Neural cell (in vitro differentiated cells): Measurements from ENCODE around the gene OXLD1. TPM values are rescaled to one million over a fixed set of nuclear protein-coding genes. Genes with fewer than 3 reads are reported as not detected.
A peak's percentile ranks its signal among the peaks of the same experiment; 100 is the strongest.
"Not testable (repeated sequence)": the region's sequence is repeated elsewhere in the genome, so short reads cannot be mapped to it uniquely, and the experiment has no call there.

Experiments used
- H2AFZ ChIP-seq: fragments of 200-600, 300-800 bp; sonication (generic), shearing (Covaris generic); 2 replicates; pipeline ENCODE4 v1.6.0; 2014; ENCODE audit warnings: low read depth, mild to moderate bottlenecking, antibody characterized with exemption, low read length, moderate library complexity
- H3F3A ChIP-seq: fragments of 200-600 bp; shearing (Covaris generic); 2 replicates; pipeline ENCODE4 v1.6.1; 2016; ENCODE audit warnings: mild to moderate bottlenecking, moderate library complexity, mixed read lengths, antibody characterized with exemption, low read length; ENCODE audit not compliant: insufficient read depth, poor library complexity, severe bottlenecking
- H3K27ac ChIP-seq: fragments of 200-600, 300-800 bp; sonication (generic), shearing (Covaris generic); 2 replicates; pipeline ENCODE4 v1.5.1; 2014; ENCODE audit warnings: mild to moderate bottlenecking, low read length, moderate library complexity
- H3K27me3 ChIP-seq: fragments of 300-800, 200-600 bp; sonication (generic), shearing (Covaris generic); 2 replicates; pipeline ENCODE4 v1.6.0; 2014; ENCODE audit warnings: mild to moderate bottlenecking, low read depth, low read length, moderate library complexity; ENCODE audit not compliant: insufficient read depth
- H3K36me3 ChIP-seq: fragments of 300-800, 200-600 bp; sonication (generic), shearing (Covaris generic); 2 replicates; pipeline ENCODE4 v1.5.1; 2014; ENCODE audit warnings: mild to moderate bottlenecking, antibody characterized with exemption, low read length, moderate library complexity; ENCODE audit not compliant: insufficient read depth
- H3K4me2 ChIP-seq: fragments of 300-800, 200-600 bp; sonication (generic), shearing (Covaris generic); 2 replicates; pipeline ENCODE4 v1.6.0; 2014; ENCODE audit warnings: mild to moderate bottlenecking, low read length
- H3K4me3 ChIP-seq: fragments of 300-800, 200-600 bp; sonication (generic), shearing (Covaris generic); 2 replicates; pipeline ENCODE4 v1.5.1; 2014; ENCODE audit warnings: mild to moderate bottlenecking, low read length, moderate library complexity
- H3K79me2 ChIP-seq: fragments of 200-600 bp; shearing (Covaris generic); replicated peaks from 2 replicates; pipeline ENCODE4 v1.6.0; 2014; ENCODE audit warnings: mild to moderate bottlenecking, low read length, moderate library complexity; ENCODE audit not compliant: insufficient read depth
- H3K9ac ChIP-seq: fragments of 300-800, 200-600 bp; sonication (generic), shearing (Covaris generic); 2 replicates; pipeline ENCODE4 v1.6.1; 2016; ENCODE audit warnings: mild to moderate bottlenecking, low read length, mixed read lengths
- H3K9me2 ChIP-seq: fragments of 200-600 bp; shearing (Covaris generic); 2 replicates; pipeline ENCODE4 v1.6.1; 2016; ENCODE audit warnings: mild to moderate bottlenecking, low read length, mixed read lengths; ENCODE audit not compliant: insufficient read depth
- H3K9me3 ChIP-seq: fragments of 200-600, 300-800 bp; sonication (generic), shearing (Covaris generic); 2 replicates; pipeline ENCODE4 v1.6.1; 2016; ENCODE audit warnings: mild to moderate bottlenecking, mixed run types, low read length, moderate library complexity, mixed read lengths
- H4K20me1 ChIP-seq: fragments of 200-600 bp; shearing (Covaris generic); 2 replicates; pipeline ENCODE4 v1.6.1; 2016; ENCODE audit warnings: mild to moderate bottlenecking, mixed run types; ENCODE audit not compliant: insufficient read depth
- EZH2 ChIP-seq: fragments of 200-600, 300-800 bp; shearing (Covaris generic), sonication (generic); IDR thresholded peaks from 2 replicates; pipeline ENCODE4 v1.6.1; 2014; ENCODE audit warnings: antibody characterized with exemption, low read length, borderline replicate concordance, mild to moderate bottlenecking; ENCODE audit not compliant: insufficient read depth, poor library complexity, severe bottlenecking
- POLR2AphosphoS5 ChIP-seq: IDR thresholded peaks from 2 replicates; pipeline ENCODE4 v1.6.1; 2012
- SMC3 ChIP-seq: fragments of 450-650 bp; conservative IDR thresholded peaks from 2 replicates; pipeline ENCODE4 v1.6.1; 2014; ENCODE audit warnings: antibody characterized with exemption, mild to moderate bottlenecking, moderate library complexity; ENCODE audit not compliant: poor library complexity
- polyA plus RNA-seq: library from polyadenylated mRNA; depleted of rRNA; stranded (reverse); fragments of >200 nt; gene quantifications from 2 replicates; pipeline ENCODE4 v1.2.3, GENCODE V29; 2014
- TF ChIP-seq, protein P1 (sequence below): fragments of 450-650 bp; IDR thresholded peaks from 2 replicates; pipeline ENCODE4 v1.5.1; 2014; ENCODE audit warnings: antibody characterized with exemption, mild to moderate bottlenecking, moderate library complexity; ENCODE audit not compliant: poor library complexity, severe bottlenecking
- TF ChIP-seq, protein P2 (sequence below): IDR thresholded peaks from 2 replicates; pipeline ENCODE4 v1.6.1; 2012; ENCODE audit warnings: borderline replicate concordance

Gene OXLD1
- polyA plus RNA-seq, 1 donor from 2014 or later: 61.0 TPM

DNA sequence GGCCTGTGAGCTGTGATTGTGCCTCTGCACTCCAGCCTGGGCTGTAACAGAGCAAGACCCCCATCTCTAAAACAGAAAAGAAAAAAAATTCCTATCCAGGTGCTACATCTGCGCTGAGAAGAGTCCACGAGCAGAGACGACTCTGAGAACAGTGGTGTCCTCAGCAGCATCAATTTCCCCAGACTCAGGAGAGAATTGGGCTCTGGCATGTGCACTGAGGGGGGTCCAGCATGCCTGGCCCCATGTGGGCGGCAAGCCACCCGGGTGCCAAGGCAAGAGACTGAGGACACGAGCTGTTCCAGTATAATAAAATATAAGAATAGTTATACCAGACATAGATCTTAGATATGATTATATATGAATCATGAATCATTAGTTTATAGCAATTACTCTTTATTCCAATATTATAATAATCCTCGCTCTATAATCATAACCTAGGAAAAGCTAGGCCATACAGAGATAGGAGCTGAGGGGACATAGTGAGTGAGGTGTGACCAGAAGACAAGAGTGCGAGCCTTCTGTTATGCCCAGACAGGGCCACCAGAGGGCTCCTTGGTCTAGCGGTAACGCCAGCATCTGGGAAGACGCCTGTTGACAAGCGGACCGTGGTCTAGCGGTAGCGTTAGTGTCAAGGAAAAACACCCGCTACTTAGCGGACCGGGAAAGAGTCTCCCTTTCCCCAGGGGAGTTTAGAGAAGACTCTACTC, 9.3 kb upstream of the OXLD1 start:
- not testable (repeated sequence) for H3K79me2 ChIP-seq, H3K36me3 ChIP-seq, H3K4me2 ChIP-seq, H3F3A ChIP-seq, H3K9me2 ChIP-seq, H3K4me3 ChIP-seq, H2AFZ ChIP-seq, H3K9me3 ChIP-seq, H3K9ac ChIP-seq, H3K27ac ChIP-seq, H4K20me1 ChIP-seq, H3K27me3 ChIP-seq
- TF ChIP-seq, protein P1, sequence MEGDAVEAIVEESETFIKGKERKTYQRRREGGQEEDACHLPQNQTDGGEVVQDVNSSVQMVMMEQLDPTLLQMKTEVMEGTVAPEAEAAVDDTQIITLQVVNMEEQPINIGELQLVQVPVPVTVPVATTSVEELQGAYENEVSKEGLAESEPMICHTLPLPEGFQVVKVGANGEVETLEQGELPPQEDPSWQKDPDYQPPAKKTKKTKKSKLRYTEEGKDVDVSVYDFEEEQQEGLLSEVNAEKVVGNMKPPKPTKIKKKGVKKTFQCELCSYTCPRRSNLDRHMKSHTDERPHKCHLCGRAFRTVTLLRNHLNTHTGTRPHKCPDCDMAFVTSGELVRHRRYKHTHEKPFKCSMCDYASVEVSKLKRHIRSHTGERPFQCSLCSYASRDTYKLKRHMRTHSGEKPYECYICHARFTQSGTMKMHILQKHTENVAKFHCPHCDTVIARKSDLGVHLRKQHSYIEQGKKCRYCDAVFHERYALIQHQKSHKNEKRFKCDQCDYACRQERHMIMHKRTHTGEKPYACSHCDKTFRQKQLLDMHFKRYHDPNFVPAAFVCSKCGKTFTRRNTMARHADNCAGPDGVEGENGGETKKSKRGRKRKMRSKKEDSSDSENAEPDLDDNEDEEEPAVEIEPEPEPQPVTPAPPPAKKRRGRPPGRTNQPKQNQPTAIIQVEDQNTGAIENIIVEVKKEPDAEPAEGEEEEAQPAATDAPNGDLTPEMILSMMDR: peak; percentile 61
- peak; percentile 51 for TF ChIP-seq SMC3

DNA sequence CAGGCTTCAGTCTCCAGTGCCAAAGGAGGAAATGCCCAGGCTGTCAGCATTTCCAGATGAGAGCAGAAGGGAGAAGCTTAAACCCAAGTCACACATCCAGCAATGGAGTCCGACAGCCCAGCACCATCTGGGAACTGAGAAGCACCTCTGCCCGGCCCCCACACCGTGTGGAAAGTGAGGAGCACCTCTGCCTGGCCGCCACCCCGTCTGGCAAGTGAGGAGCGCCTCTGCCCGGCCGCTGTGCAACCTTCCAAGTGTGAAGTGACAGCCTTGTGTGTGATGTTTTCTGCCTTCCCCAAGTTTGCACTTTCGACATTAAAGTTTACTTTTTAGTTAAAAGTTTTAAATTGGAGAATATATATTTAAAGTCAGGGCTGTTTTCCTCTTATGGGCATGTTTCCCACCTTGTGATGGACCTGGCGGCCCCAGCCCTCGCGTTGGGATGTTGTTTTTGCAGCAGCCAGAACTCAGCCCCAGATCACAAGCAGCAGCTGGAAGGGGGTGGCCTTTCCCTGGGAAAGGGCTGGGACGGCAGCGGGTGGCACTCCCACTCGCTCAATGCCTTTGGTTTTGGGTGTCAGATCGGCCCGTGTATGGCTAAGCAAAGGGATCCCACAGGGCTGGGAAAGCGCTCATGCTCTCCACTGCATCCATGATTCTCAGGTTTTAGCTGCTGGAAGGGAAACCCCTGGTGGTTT, 7.3 kb upstream of the OXLD1 start:
- no peak for TF ChIP-seq POLR2AphosphoS5
- no peaks in the 10 kb centered on the region for H3K27me3 ChIP-seq
- no peaks in the 10 kb centered on the region for H4K20me1 ChIP-seq
- H2AFZ ChIP-seq: no peak overlapping the region
- no peaks in the 10 kb centered on the region for H3F3A ChIP-seq
- no peak overlapping the region for H3K9ac ChIP-seq
- no peak overlapping the region for H3K4me2 ChIP-seq
- no peak overlapping the region for H3K4me3 ChIP-seq
- H3K36me3 ChIP-seq: no peaks in the 10 kb centered on the region
- H3K9me2 ChIP-seq: no peaks in the 10 kb centered on the region
- H3K9me3 ChIP-seq: no peaks in the 10 kb centered on the region
- no peak overlapping the region for H3K27ac ChIP-seq
- H3K79me2 ChIP-seq: no peaks in the 10 kb centered on the region

DNA sequence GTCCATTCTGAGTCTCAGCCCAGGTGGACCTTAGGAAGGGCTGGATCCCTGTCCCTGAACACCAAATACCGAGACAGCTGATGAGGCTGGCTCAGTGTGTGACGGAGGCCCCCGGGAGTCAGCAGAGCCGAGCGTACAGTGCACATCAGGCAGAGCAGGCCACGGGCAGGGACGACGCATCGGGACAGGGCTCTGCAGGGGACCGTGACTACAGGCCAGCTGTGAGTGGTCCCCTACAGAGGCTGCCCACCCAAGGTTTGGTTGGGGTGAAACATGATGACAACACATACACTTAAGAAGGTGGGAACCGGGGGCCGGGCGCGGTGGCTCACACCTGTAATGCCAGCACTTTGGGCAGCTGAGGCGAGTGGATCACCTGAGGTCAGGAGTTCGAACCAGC, 6.5 kb upstream of the OXLD1 start:
- H4K20me1 ChIP-seq: no peaks in the 10 kb centered on the region
- no peaks in the 10 kb centered on the region for H3K9me3 ChIP-seq
- H3K36me3 ChIP-seq: no peaks in the 10 kb centered on the region

More for the DNA sequence above, 6.5 kb upstream of the OXLD1 start:
- H3K27me3 ChIP-seq: no peaks in the 10 kb centered on the region
- no peaks in the 10 kb centered on the region for H3F3A ChIP-seq
- no peak overlapping the region for H2AFZ ChIP-seq
- no peak overlapping the region for H3K27ac ChIP-seq
- H3K9ac ChIP-seq: no peak overlapping the region
- TF ChIP-seq EZH2 (no peak), POLR2AphosphoS5 (no peak)
- TF ChIP-seq, protein P2, sequence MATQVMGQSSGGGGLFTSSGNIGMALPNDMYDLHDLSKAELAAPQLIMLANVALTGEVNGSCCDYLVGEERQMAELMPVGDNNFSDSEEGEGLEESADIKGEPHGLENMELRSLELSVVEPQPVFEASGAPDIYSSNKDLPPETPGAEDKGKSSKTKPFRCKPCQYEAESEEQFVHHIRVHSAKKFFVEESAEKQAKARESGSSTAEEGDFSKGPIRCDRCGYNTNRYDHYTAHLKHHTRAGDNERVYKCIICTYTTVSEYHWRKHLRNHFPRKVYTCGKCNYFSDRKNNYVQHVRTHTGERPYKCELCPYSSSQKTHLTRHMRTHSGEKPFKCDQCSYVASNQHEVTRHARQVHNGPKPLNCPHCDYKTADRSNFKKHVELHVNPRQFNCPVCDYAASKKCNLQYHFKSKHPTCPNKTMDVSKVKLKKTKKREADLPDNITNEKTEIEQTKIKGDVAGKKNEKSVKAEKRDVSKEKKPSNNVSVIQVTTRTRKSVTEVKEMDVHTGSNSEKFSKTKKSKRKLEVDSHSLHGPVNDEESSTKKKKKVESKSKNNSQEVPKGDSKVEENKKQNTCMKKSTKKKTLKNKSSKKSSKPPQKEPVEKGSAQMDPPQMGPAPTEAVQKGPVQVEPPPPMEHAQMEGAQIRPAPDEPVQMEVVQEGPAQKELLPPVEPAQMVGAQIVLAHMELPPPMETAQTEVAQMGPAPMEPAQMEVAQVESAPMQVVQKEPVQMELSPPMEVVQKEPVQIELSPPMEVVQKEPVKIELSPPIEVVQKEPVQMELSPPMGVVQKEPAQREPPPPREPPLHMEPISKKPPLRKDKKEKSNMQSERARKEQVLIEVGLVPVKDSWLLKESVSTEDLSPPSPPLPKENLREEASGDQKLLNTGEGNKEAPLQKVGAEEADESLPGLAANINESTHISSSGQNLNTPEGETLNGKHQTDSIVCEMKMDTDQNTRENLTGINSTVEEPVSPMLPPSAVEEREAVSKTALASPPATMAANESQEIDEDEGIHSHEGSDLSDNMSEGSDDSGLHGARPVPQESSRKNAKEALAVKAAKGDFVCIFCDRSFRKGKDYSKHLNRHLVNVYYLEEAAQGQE: no peak
- TF ChIP-seq, protein P1: no peak
- H3K9me2 ChIP-seq: no peaks in the 10 kb centered on the region
- no peak overlapping the region for H3K4me3 ChIP-seq
- no peak overlapping the region for H3K4me2 ChIP-seq
- H3K79me2 ChIP-seq: peaks cover 1% of the 10 kb centered on the region
